Measurements from ENCODE around the gene AOPEP. TPM values are rescaled to one million over a fixed set of nuclear protein-coding genes. Genes with fewer than 3 reads are reported as not detected.
A peak's percentile ranks its signal among the peaks of the same experiment; 100 is the strongest.
"Not testable (repeated sequence)": the region's sequence is repeated elsewhere in the genome, so short reads cannot be mapped to it uniquely, and the experiment has no call there.

The AOPEP gene
- total and polyA plus RNA-seq, 4 donors: 29.0 to 121 (median 60.0) TPM

DNA sequence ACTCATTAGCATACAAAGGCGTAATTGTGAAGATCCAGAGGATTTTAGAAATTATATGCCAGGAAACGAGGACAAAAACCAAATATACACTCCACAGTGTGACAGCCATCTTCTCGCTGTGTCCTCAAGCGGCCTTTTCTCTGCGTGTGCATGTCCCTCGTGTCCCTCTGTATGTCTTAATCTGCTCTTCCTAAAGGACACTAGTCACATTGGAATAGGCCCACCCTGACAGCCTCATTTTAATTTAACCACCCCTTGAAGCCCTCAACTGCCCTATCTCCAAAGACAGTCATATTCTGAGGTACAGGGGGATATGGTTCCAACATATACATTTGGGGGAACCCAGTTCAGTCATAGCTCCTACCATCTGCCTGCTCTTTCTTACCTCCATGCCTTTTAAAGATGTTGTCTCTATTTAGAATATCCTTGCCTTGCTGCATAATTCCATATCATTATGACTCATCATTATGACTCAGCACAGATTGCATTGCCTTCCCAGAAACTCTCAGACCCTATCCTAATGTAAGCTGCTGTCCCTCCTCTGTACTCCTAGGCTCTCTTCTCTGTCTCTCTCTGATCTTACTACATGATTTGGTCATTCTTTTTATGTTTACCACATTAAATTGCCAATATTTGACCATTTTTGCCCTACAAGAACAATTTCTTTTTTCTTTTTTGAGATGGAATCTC lies 210.9 kb downstream of the AOPEP start:
- TF ChIP-seq, protein P1, sequence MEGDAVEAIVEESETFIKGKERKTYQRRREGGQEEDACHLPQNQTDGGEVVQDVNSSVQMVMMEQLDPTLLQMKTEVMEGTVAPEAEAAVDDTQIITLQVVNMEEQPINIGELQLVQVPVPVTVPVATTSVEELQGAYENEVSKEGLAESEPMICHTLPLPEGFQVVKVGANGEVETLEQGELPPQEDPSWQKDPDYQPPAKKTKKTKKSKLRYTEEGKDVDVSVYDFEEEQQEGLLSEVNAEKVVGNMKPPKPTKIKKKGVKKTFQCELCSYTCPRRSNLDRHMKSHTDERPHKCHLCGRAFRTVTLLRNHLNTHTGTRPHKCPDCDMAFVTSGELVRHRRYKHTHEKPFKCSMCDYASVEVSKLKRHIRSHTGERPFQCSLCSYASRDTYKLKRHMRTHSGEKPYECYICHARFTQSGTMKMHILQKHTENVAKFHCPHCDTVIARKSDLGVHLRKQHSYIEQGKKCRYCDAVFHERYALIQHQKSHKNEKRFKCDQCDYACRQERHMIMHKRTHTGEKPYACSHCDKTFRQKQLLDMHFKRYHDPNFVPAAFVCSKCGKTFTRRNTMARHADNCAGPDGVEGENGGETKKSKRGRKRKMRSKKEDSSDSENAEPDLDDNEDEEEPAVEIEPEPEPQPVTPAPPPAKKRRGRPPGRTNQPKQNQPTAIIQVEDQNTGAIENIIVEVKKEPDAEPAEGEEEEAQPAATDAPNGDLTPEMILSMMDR (IDR thresholded peaks at IDR 0.05; ENCODE audit: control extremely low read depth, extremely low read depth): no peak
- Histone ChIP-seq H3K4me3 (no peak overlapping the region), H3K9me3 (ENCODE audit: control insufficient read depth in 4 of 4, insufficient read depth in 3 of 4, low read length in 3 of 4) (no peaks in the 10 kb centered on the region), H3K36me3 (ENCODE audit: control insufficient read depth in 4 of 4, insufficient read depth in 4 of 4, low read length in 4 of 4) (no peaks in the 10 kb centered on the region), H3K9ac (ENCODE audit: insufficient read depth in 1 of 2, low read length in 2 of 2) (no peak overlapping the region), H3K27ac (ENCODE audit: low read depth in 1 of 2, low read length in 1 of 2) (peak overlapping the region in 1 of 2 donors; percentile 26), H3K4me1 (ENCODE audit: control insufficient read depth in 5 of 5, insufficient read depth in 5 of 5, low read length in 5 of 5) (peaks cover 15 to 21% (median 17%) of the 10 kb centered on the region in 5 donors), H3K27me3 (ENCODE audit: control insufficient read depth in 3 of 3, insufficient read depth in 3 of 3, low read length in 2 of 3) (no peaks in the 10 kb centered on the region)
- 96 to 97% methylated on average over 6 of the region's 6 CpGs for WGBS, 2 donors
- ATAC-seq (ENCODE audit: insufficient read depth, low FRiP score) (peak; percentile 38), DNase-seq (peak in 1 of 3 donors; percentile 35)

DNA sequence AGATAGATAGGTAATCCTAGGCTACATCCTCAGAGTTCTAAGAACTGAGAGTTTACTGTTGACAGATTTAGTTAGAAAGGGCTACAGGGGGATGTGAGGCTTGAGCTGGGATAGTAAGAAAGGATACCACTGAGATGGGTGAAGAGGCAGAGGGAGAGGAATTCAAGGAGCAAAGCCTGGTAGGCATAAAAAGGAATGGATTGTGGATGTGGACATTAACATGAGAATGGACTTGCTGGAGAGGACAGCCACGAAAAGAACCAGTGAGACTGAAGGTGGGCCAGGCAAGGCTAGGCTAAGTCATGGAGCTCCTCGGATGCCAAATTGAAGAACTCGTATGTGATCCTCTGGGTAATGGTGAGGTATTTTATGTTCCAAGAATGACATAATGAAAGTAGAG lies 211.9 kb downstream of the AOPEP start:
- Histone ChIP-seq H3K4me3 (no peak overlapping the region), H3K4me1 (ENCODE audit: control insufficient read depth in 5 of 5, insufficient read depth in 5 of 5, low read length in 5 of 5) (peaks cover 13 to 21% (median 16%) of the 10 kb centered on the region in 5 donors), H3K9ac (ENCODE audit: insufficient read depth in 1 of 2, low read length in 2 of 2) (no peak overlapping the region), H3K36me3 (ENCODE audit: control insufficient read depth in 4 of 4, insufficient read depth in 4 of 4, low read length in 4 of 4) (no peaks in the 10 kb centered on the region), H3K9me3 (ENCODE audit: control insufficient read depth in 4 of 4, insufficient read depth in 3 of 4, low read length in 3 of 4) (no peaks in the 10 kb centered on the region), H3K27me3 (ENCODE audit: control insufficient read depth in 3 of 3, insufficient read depth in 3 of 3, low read length in 2 of 3) (no peaks in the 10 kb centered on the region), H3K27ac (ENCODE audit: low read depth in 1 of 2, low read length in 1 of 2) (no peak overlapping the region)
- ATAC-seq (ENCODE audit: insufficient read depth, low FRiP score) (no peak), DNase-seq (no peak)
- TF ChIP-seq, protein P1 (IDR thresholded peaks at IDR 0.05; ENCODE audit: control extremely low read depth, extremely low read depth): no peak
- WGBS, 2 donors: 96 to 98% methylated on average over 3 of the region's 3 CpGs

DNA sequence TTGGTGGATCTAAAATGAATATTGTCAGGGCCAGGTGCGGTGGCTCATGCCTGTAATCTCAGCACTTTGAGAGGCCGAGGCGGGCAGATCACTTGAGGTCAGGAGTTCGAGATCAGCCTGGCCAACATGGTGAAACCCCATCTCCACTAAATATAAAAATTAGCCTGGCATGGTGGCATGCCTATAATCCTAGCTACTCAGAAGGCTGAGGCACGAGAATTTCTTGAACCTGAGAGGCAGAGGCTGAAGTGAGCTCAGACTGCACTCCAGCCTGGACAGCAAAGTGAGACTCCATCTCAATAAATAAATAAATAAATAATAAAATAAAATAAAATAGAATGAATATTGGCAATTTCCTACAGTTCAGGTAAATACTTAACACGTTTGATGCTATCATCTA lies 213.8 kb downstream of the AOPEP start:
- peaks cover 13 to 21% (median 18%) of the 10 kb centered on the region in 5 donors for H3K4me1 ChIP-seq (ENCODE audit: control insufficient read depth in 5 of 5, insufficient read depth in 5 of 5, low read length in 5 of 5)
- H3K27me3 ChIP-seq (ENCODE audit: control insufficient read depth in 3 of 3, insufficient read depth in 3 of 3, low read length in 2 of 3); H3K4me3 ChIP-seq; H3K9ac ChIP-seq (ENCODE audit: insufficient read depth in 1 of 2, low read length in 2 of 2); DNase-seq; H3K9me3 ChIP-seq (ENCODE audit: control insufficient read depth in 4 of 4, insufficient read depth in 3 of 4, low read length in 3 of 4); H3K27ac ChIP-seq (ENCODE audit: low read depth in 1 of 2, low read length in 1 of 2); H3K36me3 ChIP-seq (ENCODE audit: control insufficient read depth in 4 of 4, insufficient read depth in 4 of 4, low read length in 4 of 4); ATAC-seq (ENCODE audit: insufficient read depth, low FRiP score): not testable (repeated sequence)
- WGBS, 2 donors: 96 to 98% methylated on average over 6 of the region's 6 CpGs

DNA sequence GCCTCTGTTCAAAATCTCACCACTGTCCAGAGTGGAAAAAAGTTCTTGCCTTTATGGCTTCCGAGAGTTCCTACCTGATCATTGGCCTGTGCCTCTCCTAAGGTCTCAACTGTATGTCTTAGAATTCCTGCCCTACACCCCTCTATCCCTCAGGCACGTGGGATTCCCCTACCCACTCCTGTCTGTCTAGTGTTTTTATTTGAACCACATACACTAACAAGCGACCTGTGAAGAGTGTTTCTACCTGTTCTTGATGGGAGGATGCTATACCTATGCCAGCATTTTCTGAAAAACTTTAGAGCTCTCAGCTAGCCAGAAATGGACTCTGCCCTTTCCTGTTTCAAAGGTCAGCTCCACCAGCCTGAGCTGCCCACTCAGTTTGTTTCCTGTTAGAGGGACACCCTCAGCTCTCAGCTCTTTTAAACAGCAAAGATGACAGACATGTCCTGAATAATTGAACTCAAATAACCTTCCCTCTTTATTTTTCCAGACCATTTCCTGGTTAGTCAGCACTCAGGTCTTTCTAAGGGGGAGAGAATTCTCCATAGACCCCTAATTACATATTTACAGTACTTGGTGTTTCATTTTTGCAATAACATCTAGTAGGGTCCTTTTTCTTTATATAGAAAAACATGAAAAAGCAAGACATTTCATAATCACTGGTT lies 214.8 kb downstream of the AOPEP start:
- H3K27ac ChIP-seq (ENCODE audit: low read depth in 1 of 2, low read length in 1 of 2): peak overlapping the region; percentile 41 to 82
- H3K4me3 ChIP-seq: no peak overlapping the region
- 58 to 73% methylated on average over 3 of the region's 3 CpGs for WGBS, 2 donors
- H3K36me3 ChIP-seq (ENCODE audit: control insufficient read depth in 4 of 4, insufficient read depth in 4 of 4, low read length in 4 of 4): no peaks in the 10 kb centered on the region
- TF ChIP-seq, protein P1 (IDR thresholded peaks at IDR 0.05; ENCODE audit: control extremely low read depth, extremely low read depth): no peak
- peak; percentile 54 for ATAC-seq (ENCODE audit: insufficient read depth, low FRiP score)
- DNase-seq: peak in 2 of 3 donors; percentile 49 to 59
- H3K9me3 ChIP-seq (ENCODE audit: control insufficient read depth in 4 of 4, insufficient read depth in 3 of 4, low read length in 3 of 4): no peaks in the 10 kb centered on the region
- H3K9ac ChIP-seq (ENCODE audit: insufficient read depth in 1 of 2, low read length in 2 of 2): no peak overlapping the region
- H3K4me1 ChIP-seq (ENCODE audit: control insufficient read depth in 5 of 5, insufficient read depth in 5 of 5, low read length in 5 of 5): peaks cover 8 to 20% (median 12%) of the 10 kb centered on the region in 5 donors
- H3K27me3 ChIP-seq (ENCODE audit: control insufficient read depth in 3 of 3, insufficient read depth in 3 of 3, low read length in 2 of 3): no peaks in the 10 kb centered on the region
